AG04450 (cell line): ENCODE data around the gene CISD1. TPM values are rescaled to one million over a fixed set of nuclear protein-coding genes. Genes with fewer than 3 reads are reported as not detected.
"Not testable (repeated sequence)": the region's sequence is repeated elsewhere in the genome, so short reads cannot be mapped to it uniquely, and the experiment has no call there.

Experiments used
- CTCF ChIA-PET: fragments of 300-600, 350-600 bp; formaldehyde crosslinking; extraction: SDS; loops from one replicate; lab custom pipeline; 2022; ENCODE audit warnings: antibody characterized with exemption, inconsistent platforms; lab: Charles Lee
- POLR2A ChIA-PET: fragments of 350-600 bp; formaldehyde crosslinking; extraction: SDS; loops from one replicate; lab custom pipeline; 2021; ENCODE audit warnings: antibody characterized with exemption, inconsistent platforms; lab: Yijun Ruan, JAX
- DNase-seq: peaks from one replicate; pipeline ENCODE4 v3.0.0-alpha.2; 2011; ENCODE audit warnings: low read depth, low spot score
- H3K27ac ChIP-seq: one replicate; pipeline ENCODE4 v1.5.1; 2012; ENCODE audit warnings: low read depth, low read length, control low read depth
- H3K27me3 ChIP-seq: one replicate; pipeline ENCODE4 v1.6.0; 2012; ENCODE audit warnings: low read length; ENCODE audit not compliant: control insufficient read depth, insufficient read depth
- H3K4me3 ChIP-seq: 2 replicates; pipeline ENCODE4 v1.5.1; 2011; ENCODE audit warnings: mild to moderate bottlenecking, low read depth, low read length, control low read depth
- H3K9me3 ChIP-seq: 2 replicates; pipeline ENCODE4 v1.5.1; 2012; ENCODE audit warnings: low read length; ENCODE audit not compliant: control insufficient read depth, insufficient read depth
- CTCF ChIP-seq: IDR thresholded peaks from 2 replicates; pipeline ENCODE4 v1.5.1; 2011; ENCODE audit warnings: low read depth, low read length, control low read depth, inconsistent platforms
- polyA minus RNA-seq: library from RNA; depleted of rRNA, polyadenylated mRNA; stranded (reverse); fragments of >200 nt; gene quantifications from 2 replicates; pipeline ENCODE4 v1.2.3, GENCODE V29; 2011; rRNA and poly(A)+ RNA removed
- polyA plus RNA-seq: library from polyadenylated mRNA; depleted of rRNA; stranded (reverse); fragments of >200 nt; gene quantifications from 2 replicates; pipeline ENCODE4 v1.2.3, GENCODE V29; 2011; rRNA removed

The CISD1 gene
- polyA plus RNA-seq (59.9 and 80.0 TPM in 2 replicates), polyA minus RNA-seq (5.5 and 10.6 TPM in 2 replicates)

DNA sequence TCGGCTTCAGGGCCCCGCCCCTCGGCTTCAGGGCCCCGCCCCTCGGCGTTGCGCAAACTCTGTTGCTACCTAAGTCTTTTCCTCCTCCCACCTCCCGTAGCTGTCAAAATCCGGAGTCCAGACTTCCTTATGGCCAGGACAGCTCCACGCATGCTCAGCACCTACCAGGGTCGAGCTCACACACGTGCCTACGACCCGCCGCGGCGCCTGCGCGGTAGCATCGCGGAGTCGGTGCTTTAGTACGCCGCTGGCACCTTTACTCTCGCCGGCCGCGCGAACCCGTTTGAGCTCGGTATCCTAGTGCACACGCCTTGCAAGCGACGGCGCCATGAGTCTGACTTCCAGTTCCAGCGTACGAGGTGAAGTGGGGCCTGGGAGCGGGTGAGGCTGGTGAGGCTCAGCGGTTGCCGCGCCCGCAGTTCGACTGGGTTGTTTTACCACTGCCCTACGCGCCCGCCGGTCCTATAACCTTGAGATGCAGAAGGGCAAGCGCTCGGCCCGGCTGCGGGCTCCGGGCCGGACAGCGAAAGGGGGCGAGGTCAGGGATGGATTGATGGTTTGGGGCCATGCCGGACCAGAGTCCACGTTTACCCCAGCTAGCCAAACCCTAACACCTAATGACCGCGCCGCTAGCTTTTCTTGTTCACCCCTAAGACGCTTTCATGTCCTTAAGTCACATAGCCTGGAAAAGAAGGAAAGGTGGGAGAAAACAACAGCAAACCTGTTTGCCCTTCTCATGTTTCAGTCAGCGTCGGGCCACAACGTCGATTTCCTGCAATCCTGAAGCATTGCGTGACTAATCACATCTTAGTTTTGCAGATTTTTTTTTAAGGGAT lies at the start of gene CISD1:
Gene CISD1, plus strand, starts transcription at position 217 of the 836 bp plus-strand sequence. Its CDS starts 112 bp downstream, at position 329.
- TF ChIP-seq CTCF: no peak
- POLR2A ChIA-PET: interaction anchor here (0.7 to 1.6 kb wide), 3 partner anchors 22 to 81 kb away, joined by 3 to 8 read pairs (median 4); no protein-coding TSS in a partner anchor

DNA sequence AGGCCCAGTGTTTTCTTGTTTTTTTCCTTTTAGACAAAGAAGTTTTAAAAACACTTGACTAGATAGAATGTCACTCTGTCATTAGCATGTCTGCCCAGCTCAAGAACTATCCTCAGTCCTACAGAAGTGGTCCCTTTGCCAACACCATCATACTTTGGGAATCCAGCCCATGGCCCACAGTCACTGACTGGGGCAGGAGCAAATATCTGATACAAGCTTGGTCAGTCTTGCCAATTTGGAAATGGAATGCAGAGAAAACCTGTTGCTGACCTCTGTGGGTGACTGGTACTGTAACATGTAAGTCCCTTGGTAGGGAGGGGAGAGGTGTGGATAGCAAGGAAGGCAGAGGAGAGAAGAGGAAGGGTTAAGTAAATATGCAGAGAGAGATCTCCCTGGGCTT lies 49.1 kb upstream of the CISD1 start:
- Histone ChIP-seq H3K27me3 (no peaks in the 10 kb centered on the region), H3K9me3 (no peaks in the 10 kb centered on the region), H3K4me3 (no peak overlapping the region), H3K27ac (no peak overlapping the region)
- ChIA-PET CTCF (no interaction called here), POLR2A (no interaction called here)
- DNase-seq: no peak
- TF ChIP-seq CTCF: no peak

More for the DNA sequence above, at the start of gene CISD1:
- no peaks in the 10 kb centered on the region; the same call in 1 of the 2 replicates for H3K9me3 ChIP-seq
- CTCF ChIA-PET: interaction anchor here (0.8 to 1.8 kb wide), 4 partner anchors 22 to 92 kb away, joined by 3 to 12 read pairs (median 5); no protein-coding TSS in a partner anchor
- H3K27ac ChIP-seq: peak within 1 kb of the TSS; percentile 94
- H3K27me3 ChIP-seq: no peaks in the 10 kb centered on the region
- peak within 1 kb of the TSS; percentile 87 for H3K4me3 ChIP-seq
- peak; percentile 99 for DNase-seq

GRCh38 chr10:58220769-58221451 lies 48.1 kb upstream of the CISD1 start:
- Histone ChIP-seq H3K27ac (no peak overlapping the region), H3K9me3 (no peaks in the 10 kb centered on the region), H3K27me3 (no peaks in the 10 kb centered on the region), H3K4me3 (no peak overlapping the region)
- POLR2A ChIA-PET: interaction anchor here (0.8 kb wide), 1 partner anchor 16 kb away, joined by 3 read pairs; no protein-coding TSS in a partner anchor
- TF ChIP-seq CTCF: no peak
- CTCF ChIA-PET: interaction anchor here (1.7 kb wide), 1 partner anchor 79 kb away, joined by 8 read pairs; no protein-coding TSS in a partner anchor
- peak; percentile 10 for DNase-seq

GRCh38 chr10:58225654-58226053 lies 43.3 kb upstream of the CISD1 start:
- POLR2A ChIA-PET: no interaction called here
- CTCF ChIA-PET: interaction anchor here (0.6 kb wide), 1 partner anchor 48 kb away, joined by 3 read pairs; no protein-coding TSS in a partner anchor
- Histone ChIP-seq H3K27me3 (no peaks in the 10 kb centered on the region), H3K4me3 (no peak overlapping the region), H3K9me3 (no peaks in the 10 kb centered on the region), H3K27ac (no peak overlapping the region)
- TF ChIP-seq CTCF: no peak
- no peak for DNase-seq

DNA sequence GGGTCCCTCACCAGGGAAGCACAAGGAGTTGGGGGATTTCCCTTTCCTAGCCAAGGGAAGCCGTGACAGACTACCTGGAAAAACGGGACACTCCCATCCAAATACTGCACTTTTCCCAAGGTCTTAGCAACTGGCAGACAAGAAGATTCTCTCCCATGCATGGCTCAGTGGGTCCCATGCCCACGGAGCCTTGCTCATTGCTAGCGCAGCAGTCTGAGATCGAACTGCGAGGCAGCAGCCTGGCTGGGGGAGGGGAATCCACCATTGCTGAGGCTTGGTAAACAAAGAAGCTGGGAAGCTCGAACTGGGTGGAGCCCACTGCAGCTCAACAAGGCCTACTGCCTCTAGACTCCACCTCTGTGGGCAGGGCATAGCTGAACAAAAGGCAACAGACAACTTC lies 39.1 kb upstream of the CISD1 start:
- DNase-seq, POLR2A ChIA-PET, H3K27ac ChIP-seq, H3K9me3 ChIP-seq, H3K4me3 ChIP-seq, H3K27me3 ChIP-seq: not testable (repeated sequence)
- CTCF ChIA-PET: interaction anchor here (1.2 kb wide), 1 partner anchor 52 kb away, joined by 3 read pairs; no protein-coding TSS in a partner anchor
